ENCODE results near the gene IBTK.

IBTK gene

GRCh38 chr6:82145926-82146452, 101.6 kb downstream of the IBTK start:
- Histone ChIP-seq H3K36me3 (no peaks in the 10 kb centered on the region), H3K27me3 (no peaks in the 10 kb centered on the region), H3K9me3 (no peaks in the 10 kb centered on the region), H3K27ac (peak overlapping the region; percentile 72 to 75), H3K4me1 (peaks cover 0 to 30% (median 21%) of the 10 kb centered on the region in 4 donors), H3K4me3 (no peak overlapping the region)
- no peak for DNase-seq
- TF ChIP-seq CTCF (IDR thresholded peaks at IDR 0.05) = no peak
- intact Hi-C loops (cut with DNase I; ENCODE audit: low total_unique reads) = loop anchor here (10.0 kb wide), 1 partner anchor 391 kb away; the partner anchor contains the start of gene TENT5A

- Histone ChIP-seq H3K27ac (peak overlapping the region; percentile 72 to 75), H3K27me3 (no peaks in the 10 kb centered on the region), H3K36me3 (no peaks in the 10 kb centered on the region), H3K4me1 (peaks cover 0 to 30% (median 21%) of the 10 kb centered on the region in 4 donors), H3K9me3 (no peaks in the 10 kb centered on the region), H3K4me3 (peak overlapping the region in 1 of 2 donors; percentile 0)
- peak; percentile 82 to 93 for DNase-seq
- intact Hi-C loops (cut with DNase I; ENCODE audit: low total_unique reads) = loop anchor here (10.0 kb wide), 1 partner anchor 390 kb away; the partner anchor contains the start of gene TENT5A
- TF ChIP-seq CTCF (IDR thresholded peaks at IDR 0.05) = no peak
Measured at GRCh38 chr6:82144852-82145340, 102.6 kb downstream of the IBTK start.

- Histone ChIP-seq H3K9me3 (no peaks in the 10 kb centered on the region), H3K4me1 (peaks cover 0 to 30% (median 21%) of the 10 kb centered on the region in 4 donors), H3K4me3 (peak overlapping the region in 1 of 2 donors; percentile 0), H3K27me3 (no peaks in the 10 kb centered on the region), H3K36me3 (no peaks in the 10 kb centered on the region), H3K27ac (peak overlapping the region; percentile 72 to 75)
- DNase-seq = peak; percentile 36 to 75
- intact Hi-C loops (cut with DNase I; ENCODE audit: low total_unique reads) = loop anchor here (10.0 kb wide), 1 partner anchor 389 kb away; the partner anchor contains the start of gene TENT5A
- no peak for TF ChIP-seq CTCF (IDR thresholded peaks at IDR 0.05)
Measured at GRCh38 chr6:82144007-82144851, 103.3 kb downstream of the IBTK start.

- H3K27ac ChIP-seq = peak overlapping the region; percentile 72 to 75
- intact Hi-C loops (cut with DNase I; ENCODE audit: low total_unique reads) = loop anchor here (10.0 kb wide), 1 partner anchor 388 kb away; the partner anchor contains the start of gene TENT5A
- no peak for TF ChIP-seq CTCF (IDR thresholded peaks at IDR 0.05)
Measured at GRCh38 chr6:82143041-82143481, 104.5 kb downstream of the IBTK start.

GRCh38 chr6:82142524-82142923, 105.0 kb downstream of the IBTK start:
- no peaks in the 10 kb centered on the region for H3K36me3 ChIP-seq
- no peak for DNase-seq
- TF ChIP-seq CTCF (IDR thresholded peaks at IDR 0.05) = no peak
- H3K9me3 ChIP-seq = no peaks in the 10 kb centered on the region
- no peak overlapping the region for H3K27ac ChIP-seq
- no peaks in the 10 kb centered on the region for H3K27me3 ChIP-seq
- intact Hi-C loops (cut with DNase I; ENCODE audit: low total_unique reads) = loop anchor here (10.0 kb wide), 1 partner anchor 388 kb away; the partner anchor contains the start of gene TENT5A
- H3K4me1 ChIP-seq = peaks cover 0 to 30% (median 21%) of the 10 kb centered on the region in 4 donors
- H3K4me3 ChIP-seq = no peak overlapping the region

More at GRCh38 chr6:82143041-82143481, 104.5 kb downstream of the IBTK start:
- DNase-seq = no peak
- Histone ChIP-seq H3K4me3 (no peak overlapping the region), H3K27me3 (no peaks in the 10 kb centered on the region), H3K9me3 (no peaks in the 10 kb centered on the region), H3K4me1 (peaks cover 0 to 30% (median 21%) of the 10 kb centered on the region in 4 donors), H3K36me3 (no peaks in the 10 kb centered on the region)

Measured in tibial artery (tissue), 4 donors.